ENCODE data around the gene PDCD10. TPM values are rescaled to one million over a fixed set of nuclear protein-coding genes. Genes with fewer than 3 reads are reported as not detected.

The PDCD10 gene
- total RNA-seq, 1 donor from 2014 or later: 38.4 TPM

GRCh38 chr3:167736264-167736787, 1.6 kb upstream of the PDCD10 start:
- H3K4me1 Mint-ChIP-seq (ENCODE audit: unreplicated experiment): peaks cover 3% of the 10 kb centered on the region
- no peak for TF ChIP-seq CTCF (IDR thresholded peaks at IDR 0.05)
- no peak overlapping the region for H3K4me3 Mint-ChIP-seq (ENCODE audit: unreplicated experiment)

GRCh38 chr3:167735233-167736138, 794 bp upstream of the PDCD10 start, which contains the start of gene SERPINI1:
Gene SERPINI1 (plus strand): TSS chr3:167735721. CDS start chr3:167789129, 53,408 bp downstream.
- H3K4me3 Mint-ChIP-seq (ENCODE audit: unreplicated experiment): no peak within 1 kb of the TSS
- no peaks in the 10 kb centered on the region for H3K9me3 Mint-ChIP-seq (ENCODE audit: unreplicated experiment)
- TF ChIP-seq CTCF (IDR thresholded peaks at IDR 0.05): no peak
- DNase-seq (ENCODE audit: extremely low spot score, unreplicated experiment): peak; percentile 92
- H3K36me3 Mint-ChIP-seq (ENCODE audit: unreplicated experiment): no peaks in the 10 kb centered on the region
- H3K4me1 Mint-ChIP-seq (ENCODE audit: unreplicated experiment): peaks cover 3% of the 10 kb centered on the region
- H3K27ac Mint-ChIP-seq (ENCODE audit: unreplicated experiment): no peak within 1 kb of the TSS
- peaks cover 21% of the 10 kb centered on the region for H3K27me3 Mint-ChIP-seq (ENCODE audit: unreplicated experiment)

More at GRCh38 chr3:167736264-167736787, 1.6 kb upstream of the PDCD10 start:
- DNase-seq (ENCODE audit: extremely low spot score, unreplicated experiment): no peak
- H3K36me3 Mint-ChIP-seq (ENCODE audit: unreplicated experiment): no peaks in the 10 kb centered on the region
- no peak overlapping the region for H3K27ac Mint-ChIP-seq (ENCODE audit: unreplicated experiment)
- no peaks in the 10 kb centered on the region for H3K9me3 Mint-ChIP-seq (ENCODE audit: unreplicated experiment)
- peaks cover 21% of the 10 kb centered on the region for H3K27me3 Mint-ChIP-seq (ENCODE audit: unreplicated experiment)

- Mint-ChIP-seq H3K27ac (ENCODE audit: unreplicated experiment) (no peak overlapping the region), H3K4me3 (ENCODE audit: unreplicated experiment) (no peak overlapping the region), H3K27me3 (ENCODE audit: unreplicated experiment) (peaks cover 17% of the 10 kb centered on the region), H3K36me3 (ENCODE audit: unreplicated experiment) (no peaks in the 10 kb centered on the region), H3K4me1 (ENCODE audit: unreplicated experiment) (peaks cover 3% of the 10 kb centered on the region), H3K9me3 (ENCODE audit: unreplicated experiment) (no peaks in the 10 kb centered on the region)
- DNase-seq (ENCODE audit: extremely low spot score, unreplicated experiment): no peak
- no peak for TF ChIP-seq CTCF (IDR thresholded peaks at IDR 0.05)
Observed at GRCh38 chr3:167733961-167734497, 663 bp downstream of the PDCD10 start.

- Mint-ChIP-seq H3K27ac (ENCODE audit: unreplicated experiment) (no peak overlapping the region), H3K36me3 (ENCODE audit: unreplicated experiment) (no peaks in the 10 kb centered on the region), H3K9me3 (ENCODE audit: unreplicated experiment) (no peaks in the 10 kb centered on the region), H3K4me3 (ENCODE audit: unreplicated experiment) (no peak overlapping the region), H3K4me1 (ENCODE audit: unreplicated experiment) (peaks cover 9% of the 10 kb centered on the region), H3K27me3 (ENCODE audit: unreplicated experiment) (peaks cover 10% of the 10 kb centered on the region)
- no peak for DNase-seq (ENCODE audit: extremely low spot score, unreplicated experiment)
- TF ChIP-seq CTCF (IDR thresholded peaks at IDR 0.05): no peak
Observed at GRCh38 chr3:167732313-167733065, 2.2 kb downstream of the PDCD10 start.
